GM23338 (cell line): ENCODE results near the gene EMID1. TPM values are rescaled to one million over a fixed set of nuclear protein-coding genes. Genes with fewer than 3 reads are reported as not detected.

ENCODE experiments used
- ATAC-seq: fragments of 200-7000 bp; cut with Tn5 transposase; 3 replicates; pipeline ENCODE4 v1.9.1; 2020
- DNase-seq: peaks from one replicate; pipeline ENCODE4 v3.0.0-alpha.2; 2015; ENCODE audit warnings: low spot score
- H2AFZ ChIP-seq: fragments of 200-600 bp; sonication (generic); 2 replicates; pipeline ENCODE4 v1.8.0; 2016; ENCODE audit warnings: antibody characterized with exemption, mild to moderate bottlenecking, moderate library complexity
- H3F3A ChIP-seq: fragments of 200-600 bp; sonication (generic); replicated peaks from 2 replicates; pipeline ENCODE4 v1.8.0; 2017; ENCODE audit warnings: antibody characterized with exemption, mixed run types, low read depth
- H3K27ac ChIP-seq: fragments of 200-600 bp; sonication (generic); 2 replicates; pipeline ENCODE4 v1.6.1; 2016; ENCODE audit warnings: low read depth
- H3K27me3 ChIP-seq: fragments of 200-600 bp; sonication (generic); 2 replicates; pipeline ENCODE4 v1.8.0; 2016; ENCODE audit warnings: mild to moderate bottlenecking, mixed run types, moderate library complexity; ENCODE audit not compliant: insufficient read depth
- H3K36me3 ChIP-seq: fragments of 200-600 bp; sonication (generic); 2 replicates; pipeline ENCODE4 v1.8.0; 2016; ENCODE audit warnings: mild to moderate bottlenecking; ENCODE audit not compliant: insufficient read depth
- H3K4me1 ChIP-seq: fragments of 200-600 bp; sonication (generic); 2 replicates; pipeline ENCODE4 v1.8.0; 2016; ENCODE audit warnings: mild to moderate bottlenecking, moderate library complexity; ENCODE audit not compliant: insufficient read depth
- H3K4me2 ChIP-seq: fragments of 200-600 bp; sonication (generic); 2 replicates; pipeline ENCODE4 v1.7.1; 2017; ENCODE audit warnings: mixed run types
- H3K4me3 ChIP-seq: fragments of 200-600 bp; sonication (generic); 2 replicates; pipeline ENCODE4 v1.6.1; 2016; ENCODE audit warnings: mixed run types
- H3K79me2 ChIP-seq: fragments of 200-600 bp; sonication (generic); replicated peaks from 2 replicates; pipeline ENCODE4 v1.8.0; 2017; ENCODE audit warnings: mild to moderate bottlenecking; ENCODE audit not compliant: insufficient read depth
- H3K9me2 ChIP-seq: fragments of 200-600 bp; sonication (generic); 2 replicates; pipeline ENCODE4 v1.8.0; 2017; ENCODE audit not compliant: insufficient read depth
- H4K20me1 ChIP-seq: fragments of 200-600 bp; sonication (generic); replicated peaks from 2 replicates; pipeline ENCODE4 v1.8.0; 2017; ENCODE audit warnings: mild to moderate bottlenecking; ENCODE audit not compliant: insufficient read depth
- H3K27ac Mint-ChIP-seq: 2 replicates; pipeline ENCODE4 v1.8.0; 2020; ENCODE audit warnings: inconsistent platforms, mild to moderate bottlenecking, moderate library complexity, mixed read lengths
- H3K27me3 Mint-ChIP-seq: 3 replicates; pipeline ENCODE4 v1.8.0; 2022; ENCODE audit warnings: low read depth, mild to moderate bottlenecking, moderate library complexity, mixed read lengths, inconsistent platforms; ENCODE audit not compliant: insufficient read depth, poor library complexity
- H3K36me3 Mint-ChIP-seq: 3 replicates; pipeline ENCODE4 v1.8.0; 2021; ENCODE audit warnings: low read depth, mild to moderate bottlenecking, inconsistent platforms, moderate library complexity, mixed read lengths
- H3K4me1 Mint-ChIP-seq: 3 replicates; pipeline ENCODE4 v1.8.0; 2020; ENCODE audit warnings: mild to moderate bottlenecking, inconsistent platforms, mixed read lengths
- H3K4me3 Mint-ChIP-seq: 3 replicates; pipeline ENCODE4 v1.8.0; 2021; ENCODE audit warnings: moderate library complexity, mild to moderate bottlenecking, inconsistent platforms, mixed read lengths
- H3K9me3 Mint-ChIP-seq: 3 replicates; pipeline ENCODE4 v1.8.0; 2020; ENCODE audit warnings: moderate library complexity, mild to moderate bottlenecking, inconsistent platforms, mixed read lengths
- ETS1 ChIP-seq: IDR thresholded peaks from 2 replicates; pipeline ENCODE4 v1.6.1; 2016; ENCODE audit warnings: antibody characterized with exemption
- EZH2phosphoT487 ChIP-seq: fragments of 200-600 bp; sonication (generic); IDR thresholded peaks from one replicate; pipeline ENCODE4 v1.8.1; 2018; ENCODE audit warnings: antibody characterized with exemption; ENCODE audit not compliant: unreplicated experiment
- JUNB ChIP-seq: IDR thresholded peaks from one replicate; pipeline ENCODE4 v1.6.1; 2016; ENCODE audit warnings: antibody characterized with exemption; ENCODE audit not compliant: unreplicated experiment
- STAT1 ChIP-seq: IDR thresholded peaks from one replicate; pipeline ENCODE4 v1.6.1; 2016; ENCODE audit warnings: antibody characterized with exemption; ENCODE audit not compliant: unreplicated experiment
- polyA plus RNA-seq: library from polyadenylated mRNA; unstranded; fragments of >200 nt; fragmentation: Nextera tagmentation; extraction: Ambion mirVana; gene quantifications from 2 replicates; pipeline ENCODE4 v1.2.1, GENCODE V29; 2016
- total RNA-seq: library from RNA; depleted of rRNA; stranded (reverse); fragments of >200 nt; shearing (Covaris generic); gene quantifications from 2 replicates; pipeline ENCODE4 v1.2.3, GENCODE V29; 2014
- TF ChIP-seq, protein P1 (sequence below): IDR thresholded peaks from one replicate; pipeline ENCODE4 v1.6.1; 2018; ENCODE audit warnings: antibody characterized with exemption; ENCODE audit not compliant: unreplicated experiment

Gene EMID1
- total and polyA plus RNA-seq, 2 experiments from 2014 or later, result 3.0 to 13.4 TPM

DNA sequence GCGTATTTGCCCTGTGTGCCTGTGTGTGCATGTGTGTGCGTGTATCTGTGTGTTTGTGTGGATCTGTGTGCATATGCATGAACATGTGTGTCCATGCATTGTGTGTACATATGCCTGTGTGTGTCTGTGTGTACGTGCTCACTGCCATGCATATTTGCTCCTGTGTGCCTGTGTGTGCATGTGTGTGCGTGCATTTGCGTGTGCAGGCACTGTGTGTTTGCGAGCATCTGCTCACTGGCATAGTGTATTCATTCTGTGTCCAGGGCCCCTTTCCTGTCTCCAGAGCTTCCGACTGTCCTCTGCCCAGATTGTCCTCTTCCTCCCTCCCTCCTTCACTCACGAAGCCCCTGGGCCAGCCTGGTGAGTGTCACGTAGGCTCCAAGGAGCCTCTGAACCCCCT lies 5.8 kb downstream of the EMID1 start:
- no peaks in the 10 kb centered on the region for H3K36me3 ChIP-seq
- no peak overlapping the region for H2AFZ ChIP-seq
- H3K27me3 Mint-ChIP-seq, result peaks cover 15% of the 10 kb centered on the region
- peak overlapping the region; percentile 20; the same call in 1 of the 2 replicates for H3K27ac Mint-ChIP-seq
- H3K27ac ChIP-seq, result no peak overlapping the region
- peaks cover 6% of the 10 kb centered on the region; the same call in 1 of the 2 replicates for H3K4me1 ChIP-seq
- no peaks in the 10 kb centered on the region; the same call in 1 of the 2 replicates for H4K20me1 ChIP-seq
- ATAC-seq (no peak), DNase-seq (no peak)
- no peak overlapping the region for H3K4me2 ChIP-seq
- H3K27me3 ChIP-seq, result no peaks in the 10 kb centered on the region
- peaks cover 29% of the 10 kb centered on the region for H3K4me1 Mint-ChIP-seq
- no peaks in the 10 kb centered on the region for H3K79me2 ChIP-seq
- H3K9me3 Mint-ChIP-seq, result no peaks in the 10 kb centered on the region
- no peak overlapping the region for H3K4me3 Mint-ChIP-seq
- H3K4me3 ChIP-seq, result no peak overlapping the region
- TF ChIP-seq ETS1, result no peak
- TF ChIP-seq, protein P1, sequence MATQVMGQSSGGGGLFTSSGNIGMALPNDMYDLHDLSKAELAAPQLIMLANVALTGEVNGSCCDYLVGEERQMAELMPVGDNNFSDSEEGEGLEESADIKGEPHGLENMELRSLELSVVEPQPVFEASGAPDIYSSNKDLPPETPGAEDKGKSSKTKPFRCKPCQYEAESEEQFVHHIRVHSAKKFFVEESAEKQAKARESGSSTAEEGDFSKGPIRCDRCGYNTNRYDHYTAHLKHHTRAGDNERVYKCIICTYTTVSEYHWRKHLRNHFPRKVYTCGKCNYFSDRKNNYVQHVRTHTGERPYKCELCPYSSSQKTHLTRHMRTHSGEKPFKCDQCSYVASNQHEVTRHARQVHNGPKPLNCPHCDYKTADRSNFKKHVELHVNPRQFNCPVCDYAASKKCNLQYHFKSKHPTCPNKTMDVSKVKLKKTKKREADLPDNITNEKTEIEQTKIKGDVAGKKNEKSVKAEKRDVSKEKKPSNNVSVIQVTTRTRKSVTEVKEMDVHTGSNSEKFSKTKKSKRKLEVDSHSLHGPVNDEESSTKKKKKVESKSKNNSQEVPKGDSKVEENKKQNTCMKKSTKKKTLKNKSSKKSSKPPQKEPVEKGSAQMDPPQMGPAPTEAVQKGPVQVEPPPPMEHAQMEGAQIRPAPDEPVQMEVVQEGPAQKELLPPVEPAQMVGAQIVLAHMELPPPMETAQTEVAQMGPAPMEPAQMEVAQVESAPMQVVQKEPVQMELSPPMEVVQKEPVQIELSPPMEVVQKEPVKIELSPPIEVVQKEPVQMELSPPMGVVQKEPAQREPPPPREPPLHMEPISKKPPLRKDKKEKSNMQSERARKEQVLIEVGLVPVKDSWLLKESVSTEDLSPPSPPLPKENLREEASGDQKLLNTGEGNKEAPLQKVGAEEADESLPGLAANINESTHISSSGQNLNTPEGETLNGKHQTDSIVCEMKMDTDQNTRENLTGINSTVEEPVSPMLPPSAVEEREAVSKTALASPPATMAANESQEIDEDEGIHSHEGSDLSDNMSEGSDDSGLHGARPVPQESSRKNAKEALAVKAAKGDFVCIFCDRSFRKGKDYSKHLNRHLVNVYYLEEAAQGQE, result no peak
- no peaks in the 10 kb centered on the region; the same call in 2 of the 3 replicates for H3K36me3 Mint-ChIP-seq
- 0 out of 2 replicates have a peak, but pooled peaks cover 6% of the 10 kb centered on the region for H3F3A ChIP-seq
- H3K9me2 ChIP-seq, result no peaks in the 10 kb centered on the region

DNA sequence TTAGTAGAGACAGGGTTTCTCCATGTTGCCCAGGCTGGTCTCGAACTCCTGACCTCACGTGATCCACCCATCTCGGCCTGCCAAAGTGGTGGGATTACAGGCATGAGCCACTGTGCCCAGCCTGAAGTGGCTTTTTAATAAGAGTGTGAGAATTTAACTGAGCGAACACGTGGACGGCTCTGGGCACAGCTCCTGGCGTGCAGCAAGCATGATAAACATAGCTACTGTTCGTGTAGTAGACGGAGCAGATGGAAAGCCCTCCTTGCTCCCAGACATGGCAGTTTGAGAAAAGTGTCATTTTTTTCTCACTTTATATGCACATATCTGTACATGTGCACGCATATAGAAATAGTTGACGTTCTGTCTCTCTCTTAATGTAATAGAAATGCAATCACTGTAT lies 7.0 kb downstream of the EMID1 start:
- H3K4me3 ChIP-seq, result no peak overlapping the region
- no peaks in the 10 kb centered on the region; the same call in 1 of the 2 replicates for H4K20me1 ChIP-seq
- no peak for ATAC-seq
- H3K27me3 Mint-ChIP-seq, result peaks cover 15% of the 10 kb centered on the region
- H3K4me3 Mint-ChIP-seq, result no peak overlapping the region
- no peaks in the 10 kb centered on the region for H3F3A ChIP-seq
- H3K36me3 Mint-ChIP-seq, result no peaks in the 10 kb centered on the region; the same call in 2 of the 3 replicates
- no peaks in the 10 kb centered on the region for H3K9me3 Mint-ChIP-seq
- no peaks in the 10 kb centered on the region for H3K79me2 ChIP-seq
- H3K27me3 ChIP-seq, result no peaks in the 10 kb centered on the region
- no peaks in the 10 kb centered on the region for H3K9me2 ChIP-seq
- H3K4me2 ChIP-seq, result no peak overlapping the region
- H3K36me3 ChIP-seq, result no peaks in the 10 kb centered on the region
- TF ChIP-seq EZH2phosphoT487 (no peak), JUNB (no peak), ETS1 (no peak), STAT1 (no peak)
- TF ChIP-seq, protein P1, result no peak
- no peak overlapping the region for H3K27ac ChIP-seq
- DNase-seq, result no peak
- peaks cover 23% of the 10 kb centered on the region for H3K4me1 Mint-ChIP-seq
- H2AFZ ChIP-seq, result no peak overlapping the region
- H3K27ac Mint-ChIP-seq, result no peak overlapping the region
- no peaks in the 10 kb centered on the region; the same call in 1 of the 2 replicates for H3K4me1 ChIP-seq
